Fibroblast of lung (primary cell): ENCODE results near the gene RNF181.

Experiments used
- EZH2 ChIP-seq: IDR thresholded peaks from 2 replicates; pipeline ENCODE4 v1.5.1; 2012; ENCODE audit warnings: low read length, control low read depth, mild to moderate bottlenecking; ENCODE audit errors: missing control alignments
- TF ChIP-seq, protein P1 (sequence below), 2 donors: IDR thresholded peaks in 1 of 2; conservative IDR thresholded peaks in 1 of 2; 1 replicate in 1 of 2; 2 replicates in 1 of 2; pipeline ENCODE4 v1.5.1; 2011 to 2012; ENCODE audit warnings: low read length in 2 of 2, control low read depth in 1 of 2, inconsistent platforms in 1 of 2, low read depth in 1 of 2, mild to moderate bottlenecking in 1 of 2

DNA sequence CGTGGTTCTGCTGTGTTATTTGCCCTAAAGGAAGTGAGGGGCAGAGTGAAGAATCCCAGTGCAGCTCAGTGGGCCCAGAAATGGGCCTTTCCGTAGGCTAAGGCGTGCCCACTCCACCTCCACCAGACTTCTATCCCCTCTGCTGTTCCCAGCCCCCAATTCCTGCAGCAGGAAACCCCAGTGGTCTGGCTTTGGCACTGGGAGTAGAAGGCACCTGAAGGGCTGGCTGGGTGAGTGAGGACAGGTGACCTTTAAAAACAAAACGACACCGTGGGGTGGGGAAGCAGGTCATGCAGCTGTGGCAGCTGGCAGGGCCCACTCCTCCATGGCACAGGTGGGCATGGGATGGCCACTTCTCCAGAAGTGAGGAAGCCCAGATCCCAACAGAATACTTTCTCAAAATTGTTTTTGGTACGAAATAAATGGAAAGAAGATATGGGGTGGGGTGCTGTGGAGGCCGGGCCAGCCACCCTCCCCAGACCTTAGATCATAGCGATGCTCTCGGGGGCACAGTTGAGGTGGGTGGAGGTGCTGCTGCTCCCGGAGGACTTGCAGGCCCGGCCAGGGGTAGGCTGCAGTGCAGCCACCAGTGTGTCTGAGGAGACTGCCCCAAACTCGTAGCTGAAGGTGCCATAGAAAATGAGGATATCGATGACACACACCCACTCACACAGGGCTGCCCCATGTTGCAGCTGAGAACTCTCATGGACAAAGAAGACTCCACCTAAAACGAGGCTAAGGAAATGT lies 3.2 kb downstream of the RNF181 start:
- TF ChIP-seq, protein P1, sequence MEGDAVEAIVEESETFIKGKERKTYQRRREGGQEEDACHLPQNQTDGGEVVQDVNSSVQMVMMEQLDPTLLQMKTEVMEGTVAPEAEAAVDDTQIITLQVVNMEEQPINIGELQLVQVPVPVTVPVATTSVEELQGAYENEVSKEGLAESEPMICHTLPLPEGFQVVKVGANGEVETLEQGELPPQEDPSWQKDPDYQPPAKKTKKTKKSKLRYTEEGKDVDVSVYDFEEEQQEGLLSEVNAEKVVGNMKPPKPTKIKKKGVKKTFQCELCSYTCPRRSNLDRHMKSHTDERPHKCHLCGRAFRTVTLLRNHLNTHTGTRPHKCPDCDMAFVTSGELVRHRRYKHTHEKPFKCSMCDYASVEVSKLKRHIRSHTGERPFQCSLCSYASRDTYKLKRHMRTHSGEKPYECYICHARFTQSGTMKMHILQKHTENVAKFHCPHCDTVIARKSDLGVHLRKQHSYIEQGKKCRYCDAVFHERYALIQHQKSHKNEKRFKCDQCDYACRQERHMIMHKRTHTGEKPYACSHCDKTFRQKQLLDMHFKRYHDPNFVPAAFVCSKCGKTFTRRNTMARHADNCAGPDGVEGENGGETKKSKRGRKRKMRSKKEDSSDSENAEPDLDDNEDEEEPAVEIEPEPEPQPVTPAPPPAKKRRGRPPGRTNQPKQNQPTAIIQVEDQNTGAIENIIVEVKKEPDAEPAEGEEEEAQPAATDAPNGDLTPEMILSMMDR (conservative IDR thresholded peaks at IDR 0.05 in 1 of 2, IDR thresholded peaks at IDR 0.05 in 1 of 2; ENCODE audit: low read depth in 1 of 2, low read length in 2 of 2) = no peak
- no peak for TF ChIP-seq EZH2
